Chondrocyte (in vitro differentiated cells): Measurements from ENCODE around the gene MAGED1. TPM values are rescaled to one million over a fixed set of nuclear protein-coding genes. Genes with fewer than 3 reads are reported as not detected.

Experiments used
- DNase-seq: peaks from one replicate; pipeline ENCODE4 v3.0.0; 2021; ENCODE audit warnings: mixed read lengths, low spot score
- H3K27ac Mint-ChIP-seq: one replicate; pipeline ENCODE4 v1.8.0; 2021; ENCODE audit warnings: mild to moderate bottlenecking, moderate library complexity, mixed read lengths; ENCODE audit not compliant: unreplicated experiment
- H3K27me3 Mint-ChIP-seq: 2 replicates; pipeline ENCODE4 v1.8.0; 2021; ENCODE audit warnings: low read depth, mixed read lengths
- H3K36me3 Mint-ChIP-seq: 2 replicates; pipeline ENCODE4 v1.8.0; 2021; ENCODE audit warnings: low read depth, mixed read lengths
- H3K4me1 Mint-ChIP-seq: 2 replicates; pipeline ENCODE4 v1.8.0; 2021; ENCODE audit warnings: low read depth, mild to moderate bottlenecking, mixed read lengths
- H3K4me3 Mint-ChIP-seq: one replicate; pipeline ENCODE4 v1.8.0; 2021; ENCODE audit warnings: mild to moderate bottlenecking, moderate library complexity, mixed read lengths; ENCODE audit not compliant: unreplicated experiment
- H3K9me3 Mint-ChIP-seq: 2 replicates; pipeline ENCODE4 v1.8.0; 2021; ENCODE audit warnings: low read depth, mixed read lengths
- CTCF ChIP-seq: fragments of 200-600 bp; sonication (generic); IDR thresholded peaks from 2 replicates; pipeline ENCODE4 v1.5.0; 2021; ENCODE audit warnings: antibody characterized with exemption, mild to moderate bottlenecking, moderate library complexity
- total RNA-seq: library from RNA; stranded (reverse); gene quantifications from 3 replicates; pipeline ENCODE4 v1.2.1, GENCODE V29; 2021

MAGED1 gene
- total RNA-seq, 1 donor from 2014 or later, result 477 TPM

DNA sequence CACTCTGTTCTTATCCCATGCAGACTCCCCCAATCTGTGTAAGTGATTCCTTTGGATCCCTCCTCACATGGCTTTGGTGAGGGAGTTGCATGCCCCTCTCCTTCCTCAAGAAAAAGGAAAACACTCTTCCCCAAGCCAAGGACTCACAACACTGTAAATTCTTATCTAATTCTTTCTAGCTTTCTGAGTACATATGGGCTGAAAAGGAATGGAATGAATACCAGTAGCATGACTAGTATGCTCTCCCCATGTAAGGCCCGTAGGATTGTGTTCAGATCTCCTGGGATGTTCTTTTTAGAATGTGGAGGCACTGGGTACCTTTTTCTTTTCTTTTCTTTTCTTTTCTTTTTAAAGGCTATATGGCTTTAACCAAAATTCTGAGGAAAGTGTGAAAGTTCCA is 17.0 kb upstream of the MAGED1 start:
- no peak for TF ChIP-seq CTCF
- Mint-ChIP-seq H3K4me3 (no peak overlapping the region), H3K36me3 (no peaks in the 10 kb centered on the region), H3K4me1 (peaks cover 9% of the 10 kb centered on the region), H3K27ac (peak overlapping the region; percentile 75), H3K9me3 (peaks cover 14% of the 10 kb centered on the region), H3K27me3 (no peaks in the 10 kb centered on the region)
- no peak for DNase-seq

DNA sequence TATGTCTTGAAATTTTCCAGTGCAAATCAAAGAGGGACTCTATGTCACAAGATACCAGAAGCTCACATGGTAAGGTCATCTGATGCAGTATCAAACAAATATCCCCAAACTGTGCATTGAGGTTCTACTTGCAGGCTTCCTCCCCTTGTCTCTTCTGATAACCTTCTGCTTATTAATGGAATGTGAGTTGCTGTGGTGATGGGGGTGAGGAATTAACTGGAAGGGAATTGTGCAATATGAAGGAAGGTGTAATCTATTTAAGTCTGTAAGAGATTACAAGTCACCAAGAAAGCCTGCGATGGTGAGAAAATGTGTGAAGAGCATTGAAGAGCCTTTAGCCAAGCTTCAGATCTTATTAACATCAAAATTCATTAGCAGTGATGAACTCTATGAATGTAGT is 15.4 kb upstream of the MAGED1 start:
- H3K36me3 Mint-ChIP-seq, result no peaks in the 10 kb centered on the region
- no peak for TF ChIP-seq CTCF
- H3K9me3 Mint-ChIP-seq, result peaks cover 17% of the 10 kb centered on the region
- H3K4me1 Mint-ChIP-seq, result peaks cover 9% of the 10 kb centered on the region
- H3K4me3 Mint-ChIP-seq, result no peak overlapping the region
- H3K27me3 Mint-ChIP-seq, result no peaks in the 10 kb centered on the region
- DNase-seq, result no peak
- H3K27ac Mint-ChIP-seq, result no peak overlapping the region

DNA sequence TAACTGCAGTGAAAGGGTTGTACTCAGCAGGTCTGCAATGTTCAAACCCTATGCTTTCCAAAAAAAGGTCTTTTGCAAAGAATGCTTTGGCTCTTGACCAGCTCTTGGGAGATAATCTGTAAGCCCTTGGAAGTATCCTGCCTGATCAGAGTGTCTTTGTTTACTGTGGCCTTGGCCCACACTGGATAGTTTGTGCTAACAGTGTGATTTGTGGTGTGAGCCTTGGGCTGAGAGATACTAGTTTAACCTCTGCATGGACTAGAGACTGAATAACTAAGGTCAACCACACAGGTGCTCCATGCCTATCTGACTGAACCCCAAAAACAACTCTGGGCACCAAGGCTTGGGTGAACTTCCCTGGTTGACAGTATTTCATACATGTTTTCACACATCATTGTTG is 3.6 kb upstream of the MAGED1 start:
- Mint-ChIP-seq H3K27ac (no peak overlapping the region), H3K4me1 (peaks cover 21% of the 10 kb centered on the region), H3K9me3 (no peaks in the 10 kb centered on the region), H3K4me3 (no peak overlapping the region), H3K36me3 (peaks cover under 1% of the 10 kb centered on the region), H3K27me3 (no peaks in the 10 kb centered on the region)
- no peak for DNase-seq
- no peak for TF ChIP-seq CTCF

GRCh38 chrX:51891245-51891644 is 2.2 kb upstream of the MAGED1 start:
- no peak for TF ChIP-seq CTCF
- no peak overlapping the region for H3K4me3 Mint-ChIP-seq
- no peaks in the 10 kb centered on the region for H3K27me3 Mint-ChIP-seq

DNA sequence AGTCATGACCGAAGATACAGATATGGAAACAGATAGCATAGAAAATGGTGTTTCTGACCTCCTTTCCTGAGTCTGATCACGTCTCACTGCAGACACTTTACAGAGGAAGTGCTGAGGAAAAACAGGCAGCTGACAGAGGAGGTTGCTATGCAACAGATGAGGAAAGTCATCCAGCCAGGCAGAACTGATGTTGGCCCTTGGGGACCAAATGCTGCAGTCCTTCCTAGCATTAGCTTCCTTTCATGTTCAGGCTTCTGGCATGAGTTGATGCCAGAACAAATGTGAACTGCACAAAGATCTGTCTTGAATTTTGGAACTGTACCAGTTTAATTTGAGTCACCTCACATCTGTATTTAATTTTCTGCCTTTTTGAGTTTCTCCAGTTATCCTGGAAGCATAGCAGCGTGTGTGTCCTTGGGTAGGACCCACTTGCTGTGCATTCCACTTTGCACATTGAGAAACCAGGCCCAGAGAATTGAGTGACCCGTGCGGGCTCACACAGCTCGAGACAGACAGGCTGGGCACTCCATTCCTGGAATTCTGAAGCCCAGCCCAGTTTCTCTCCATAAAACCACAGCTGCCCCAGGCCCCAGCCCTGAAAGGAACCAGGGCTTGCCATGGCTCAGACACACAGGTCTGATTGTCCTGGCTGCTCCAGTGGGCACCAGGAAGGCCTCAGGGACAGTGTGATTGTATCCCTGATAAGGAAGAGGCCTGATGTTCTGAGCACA is 1.4 kb upstream of the MAGED1 start:
- Mint-ChIP-seq H3K27ac (peak overlapping the region; percentile 83), H3K4me1 (peaks cover 35% of the 10 kb centered on the region), H3K27me3 (no peaks in the 10 kb centered on the region), H3K9me3 (no peaks in the 10 kb centered on the region), H3K4me3 (no peak overlapping the region), H3K36me3 (peaks cover 10% of the 10 kb centered on the region)
- TF ChIP-seq CTCF, result no peak
- DNase-seq, result peak; percentile 64

More at GRCh38 chrX:51891245-51891644, 2.2 kb upstream of the MAGED1 start:
- no peak for DNase-seq
- H3K27ac Mint-ChIP-seq, result peak overlapping the region; percentile 83
- H3K36me3 Mint-ChIP-seq, result peaks cover 8% of the 10 kb centered on the region
- H3K4me1 Mint-ChIP-seq, result peaks cover 31% of the 10 kb centered on the region
- H3K9me3 Mint-ChIP-seq, result no peaks in the 10 kb centered on the region
